ENCODE results near the gene ACVRL1.

ACVRL1 gene

DNA sequence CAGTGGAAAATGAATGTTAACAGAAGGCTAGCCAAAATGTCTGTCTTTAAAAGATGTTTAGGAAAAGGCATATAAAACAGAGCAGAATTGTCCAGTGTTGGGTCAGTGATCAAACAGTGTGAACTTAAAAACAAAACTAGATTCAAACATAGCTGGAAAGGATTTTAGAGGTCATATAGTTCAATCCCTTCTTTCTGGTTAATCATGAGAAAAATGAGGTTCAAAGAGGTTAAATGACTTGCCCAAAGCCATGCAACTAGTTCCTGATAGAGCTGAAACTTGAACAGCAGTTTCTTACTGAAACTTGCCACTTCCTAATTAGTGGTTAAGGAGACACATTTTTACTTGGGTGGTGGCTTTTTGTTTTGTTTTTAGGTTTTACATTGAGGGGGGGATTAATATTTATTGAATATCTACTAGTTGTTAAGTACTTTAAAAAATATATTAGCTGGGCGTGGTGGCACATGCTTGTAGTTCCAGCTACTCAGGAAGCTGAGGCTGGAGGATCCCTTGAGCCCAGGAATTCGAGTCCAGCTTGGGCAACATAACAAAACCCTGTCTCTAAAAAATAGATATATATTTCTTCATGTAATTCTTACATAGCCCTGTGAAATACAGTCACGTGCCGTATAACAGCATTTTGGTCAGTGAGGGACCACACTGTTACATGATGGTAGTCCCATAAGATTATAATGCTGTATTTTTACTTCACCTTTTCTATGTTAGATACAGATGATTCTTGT, 64.5 kb downstream of the ACVRL1 start:
- peak; percentile 78 for DNase-seq

DNA sequence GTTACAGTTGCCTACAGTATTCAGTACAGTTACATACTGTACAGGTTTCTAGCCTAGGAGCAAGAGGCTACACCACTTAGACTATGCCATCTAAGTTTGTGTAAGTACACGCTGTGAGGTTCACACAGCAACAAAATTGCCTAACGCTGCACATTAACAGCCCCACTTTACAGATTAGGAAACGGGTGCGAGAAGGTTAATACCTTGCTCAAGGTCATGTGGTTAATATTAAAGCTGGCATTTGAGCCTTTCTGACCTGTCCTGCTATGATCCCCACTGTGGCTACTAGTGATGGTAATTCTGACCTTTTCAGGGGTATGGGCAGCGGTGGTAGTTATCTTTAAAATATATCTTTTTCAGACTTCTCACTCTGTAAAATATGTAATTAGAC, 65.1 kb downstream of the ACVRL1 start:
- peak; percentile 33 for DNase-seq

DNA sequence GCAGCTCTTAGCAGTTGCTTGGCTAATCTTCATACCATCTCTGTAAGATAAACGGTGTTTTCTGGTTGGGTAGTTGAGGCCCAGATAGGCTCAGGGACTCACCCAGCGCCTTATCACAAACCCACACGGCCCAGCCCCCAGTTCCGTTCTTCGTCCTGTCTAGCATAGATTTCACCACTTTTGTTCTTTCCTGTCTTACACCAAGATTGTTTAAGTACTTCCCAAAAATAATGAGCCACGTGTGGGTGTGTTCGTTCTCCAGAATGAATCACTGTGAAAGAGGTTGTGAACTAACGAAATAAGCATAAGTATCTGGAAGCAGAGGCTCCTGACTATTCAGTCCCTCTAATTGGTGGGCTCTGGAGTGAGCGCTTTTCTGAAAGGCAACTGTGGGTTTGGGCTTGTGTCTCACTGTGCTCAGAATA, 65.6 kb downstream of the ACVRL1 start:
- DNase-seq, result peak; percentile 97
